ENCODE measurements around the gene KCNAB1. TPM values are rescaled to one million over a fixed set of nuclear protein-coding genes. Genes with fewer than 3 reads are reported as not detected.

The KCNAB1 gene
- total and polyA plus RNA-seq, 4 donors, result 0.76 to 2.8 (median 1.0) TPM

- TF ChIP-seq GABPA (IDR thresholded peaks at IDR 0.05 in 1 of 2, conservative IDR thresholded peaks at IDR 0.05 in 1 of 2) (no peak), HNF4G (IDR thresholded peaks at IDR 0.05) (no peak), FOXA1 (IDR thresholded peaks at IDR 0.05) (no peak), EGR1 (IDR thresholded peaks at IDR 0.05; ENCODE audit: low read depth in 2 of 2) (no peak), SP1 (IDR thresholded peaks at IDR 0.05) (no peak), YY1 (IDR thresholded peaks at IDR 0.05) (no peak), FOXA2 (IDR thresholded peaks at IDR 0.05) (no peak), HNF4A (conservative IDR thresholded peaks at IDR 0.05) (no peak)
- TF ChIP-seq, protein P1, sequence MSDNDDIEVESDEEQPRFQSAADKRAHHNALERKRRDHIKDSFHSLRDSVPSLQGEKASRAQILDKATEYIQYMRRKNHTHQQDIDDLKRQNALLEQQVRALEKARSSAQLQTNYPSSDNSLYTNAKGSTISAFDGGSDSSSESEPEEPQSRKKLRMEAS (IDR thresholded peaks at IDR 0.05), result no peak
- TF ChIP-seq, protein P2, sequence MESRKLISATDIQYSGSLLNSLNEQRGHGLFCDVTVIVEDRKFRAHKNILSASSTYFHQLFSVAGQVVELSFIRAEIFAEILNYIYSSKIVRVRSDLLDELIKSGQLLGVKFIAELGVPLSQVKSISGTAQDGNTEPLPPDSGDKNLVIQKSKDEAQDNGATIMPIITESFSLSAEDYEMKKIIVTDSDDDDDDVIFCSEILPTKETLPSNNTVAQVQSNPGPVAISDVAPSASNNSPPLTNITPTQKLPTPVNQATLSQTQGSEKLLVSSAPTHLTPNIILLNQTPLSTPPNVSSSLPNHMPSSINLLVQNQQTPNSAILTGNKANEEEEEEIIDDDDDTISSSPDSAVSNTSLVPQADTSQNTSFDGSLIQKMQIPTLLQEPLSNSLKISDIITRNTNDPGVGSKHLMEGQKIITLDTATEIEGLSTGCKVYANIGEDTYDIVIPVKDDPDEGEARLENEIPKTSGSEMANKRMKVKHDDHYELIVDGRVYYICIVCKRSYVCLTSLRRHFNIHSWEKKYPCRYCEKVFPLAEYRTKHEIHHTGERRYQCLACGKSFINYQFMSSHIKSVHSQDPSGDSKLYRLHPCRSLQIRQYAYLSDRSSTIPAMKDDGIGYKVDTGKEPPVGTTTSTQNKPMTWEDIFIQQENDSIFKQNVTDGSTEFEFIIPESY (IDR thresholded peaks at IDR 0.05), result no peak
These were observed 251.3 kb downstream of the KCNAB1 start (continued) for GRCh38 chr3:156371701-156372100.

- no peak for DNase-seq (ENCODE audit: low spot score)
- Histone ChIP-seq H3K27me3 (ENCODE audit: control insufficient read depth in 4 of 4, insufficient read depth in 4 of 4, low read length in 3 of 4) (no peaks in the 10 kb centered on the region), H3K4me3 (ENCODE audit: low read depth in 1 of 3, low read length in 3 of 3) (no peak overlapping the region), H3K36me3 (ENCODE audit: control insufficient read depth in 4 of 4, insufficient read depth in 3 of 4, low read depth in 1 of 4, low read length in 3 of 4) (no peaks in the 10 kb centered on the region), H3K9me3 (ENCODE audit: control insufficient read depth in 4 of 4, low read length in 3 of 4) (no peaks in the 10 kb centered on the region), H3K9ac (ENCODE audit: low read depth in 1 of 2, low read length in 2 of 2) (no peak overlapping the region), H3K4me1 (ENCODE audit: control insufficient read depth in 4 of 4, insufficient read depth in 4 of 4, low read length in 3 of 4) (no peaks in the 10 kb centered on the region), H3K27ac (ENCODE audit: low read depth in 1 of 2, low read length in 2 of 2) (no peak overlapping the region)
- WGBS, result 92% methylated on average over 1 of the region's 1 CpG
- no peak for TF ChIP-seq FOXA1 (IDR thresholded peaks at IDR 0.05)
- TF ChIP-seq EGR1 (IDR thresholded peaks at IDR 0.05; ENCODE audit: low read depth in 2 of 2), result no peak
- TF ChIP-seq HNF4G (IDR thresholded peaks at IDR 0.05), result no peak
- TF ChIP-seq FOXA2 (IDR thresholded peaks at IDR 0.05), result no peak
- no peak for TF ChIP-seq NR2F2 (IDR thresholded peaks at IDR 0.05)
- TF ChIP-seq, protein P2 (IDR thresholded peaks at IDR 0.05), result no peak
- no peak for TF ChIP-seq RXRA (IDR thresholded peaks at IDR 0.05)
- no peak for TF ChIP-seq HNF4A (conservative IDR thresholded peaks at IDR 0.05)
- no peak for TF ChIP-seq JUND (IDR thresholded peaks at IDR 0.05)
- no peak for TF ChIP-seq GABPA (IDR thresholded peaks at IDR 0.05 in 1 of 2, conservative IDR thresholded peaks at IDR 0.05 in 1 of 2)
- no peak for TF ChIP-seq YY1 (IDR thresholded peaks at IDR 0.05)
- TF ChIP-seq RAD21 (IDR thresholded peaks at IDR 0.05), result no peak
- no peak for TF ChIP-seq ATF3 (IDR thresholded peaks at IDR 0.05)
- TF ChIP-seq TAF1 (conservative IDR thresholded peaks at IDR 0.05), result no peak
- TF ChIP-seq, protein P3, sequence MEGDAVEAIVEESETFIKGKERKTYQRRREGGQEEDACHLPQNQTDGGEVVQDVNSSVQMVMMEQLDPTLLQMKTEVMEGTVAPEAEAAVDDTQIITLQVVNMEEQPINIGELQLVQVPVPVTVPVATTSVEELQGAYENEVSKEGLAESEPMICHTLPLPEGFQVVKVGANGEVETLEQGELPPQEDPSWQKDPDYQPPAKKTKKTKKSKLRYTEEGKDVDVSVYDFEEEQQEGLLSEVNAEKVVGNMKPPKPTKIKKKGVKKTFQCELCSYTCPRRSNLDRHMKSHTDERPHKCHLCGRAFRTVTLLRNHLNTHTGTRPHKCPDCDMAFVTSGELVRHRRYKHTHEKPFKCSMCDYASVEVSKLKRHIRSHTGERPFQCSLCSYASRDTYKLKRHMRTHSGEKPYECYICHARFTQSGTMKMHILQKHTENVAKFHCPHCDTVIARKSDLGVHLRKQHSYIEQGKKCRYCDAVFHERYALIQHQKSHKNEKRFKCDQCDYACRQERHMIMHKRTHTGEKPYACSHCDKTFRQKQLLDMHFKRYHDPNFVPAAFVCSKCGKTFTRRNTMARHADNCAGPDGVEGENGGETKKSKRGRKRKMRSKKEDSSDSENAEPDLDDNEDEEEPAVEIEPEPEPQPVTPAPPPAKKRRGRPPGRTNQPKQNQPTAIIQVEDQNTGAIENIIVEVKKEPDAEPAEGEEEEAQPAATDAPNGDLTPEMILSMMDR (IDR thresholded peaks at IDR 0.05; ENCODE audit: low read depth, low read length, missing input control), result no peak
- no peak for TF ChIP-seq SP1 (IDR thresholded peaks at IDR 0.05)
- TF ChIP-seq, protein P4, sequence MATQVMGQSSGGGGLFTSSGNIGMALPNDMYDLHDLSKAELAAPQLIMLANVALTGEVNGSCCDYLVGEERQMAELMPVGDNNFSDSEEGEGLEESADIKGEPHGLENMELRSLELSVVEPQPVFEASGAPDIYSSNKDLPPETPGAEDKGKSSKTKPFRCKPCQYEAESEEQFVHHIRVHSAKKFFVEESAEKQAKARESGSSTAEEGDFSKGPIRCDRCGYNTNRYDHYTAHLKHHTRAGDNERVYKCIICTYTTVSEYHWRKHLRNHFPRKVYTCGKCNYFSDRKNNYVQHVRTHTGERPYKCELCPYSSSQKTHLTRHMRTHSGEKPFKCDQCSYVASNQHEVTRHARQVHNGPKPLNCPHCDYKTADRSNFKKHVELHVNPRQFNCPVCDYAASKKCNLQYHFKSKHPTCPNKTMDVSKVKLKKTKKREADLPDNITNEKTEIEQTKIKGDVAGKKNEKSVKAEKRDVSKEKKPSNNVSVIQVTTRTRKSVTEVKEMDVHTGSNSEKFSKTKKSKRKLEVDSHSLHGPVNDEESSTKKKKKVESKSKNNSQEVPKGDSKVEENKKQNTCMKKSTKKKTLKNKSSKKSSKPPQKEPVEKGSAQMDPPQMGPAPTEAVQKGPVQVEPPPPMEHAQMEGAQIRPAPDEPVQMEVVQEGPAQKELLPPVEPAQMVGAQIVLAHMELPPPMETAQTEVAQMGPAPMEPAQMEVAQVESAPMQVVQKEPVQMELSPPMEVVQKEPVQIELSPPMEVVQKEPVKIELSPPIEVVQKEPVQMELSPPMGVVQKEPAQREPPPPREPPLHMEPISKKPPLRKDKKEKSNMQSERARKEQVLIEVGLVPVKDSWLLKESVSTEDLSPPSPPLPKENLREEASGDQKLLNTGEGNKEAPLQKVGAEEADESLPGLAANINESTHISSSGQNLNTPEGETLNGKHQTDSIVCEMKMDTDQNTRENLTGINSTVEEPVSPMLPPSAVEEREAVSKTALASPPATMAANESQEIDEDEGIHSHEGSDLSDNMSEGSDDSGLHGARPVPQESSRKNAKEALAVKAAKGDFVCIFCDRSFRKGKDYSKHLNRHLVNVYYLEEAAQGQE (IDR thresholded peaks at IDR 0.05), result no peak
- TF ChIP-seq, protein P1 (IDR thresholded peaks at IDR 0.05), result no peak
These were observed 252.7 kb downstream of the KCNAB1 start for GRCh38 chr3:156373095-156373494.

Data from liver (tissue), 9 donors.